ENCODE data around the gene CHST15.

Gene CHST15

GRCh38 chr10:124092860-124093773 lies at the start of gene CHST15:
Gene CHST15 (minus strand): TSS chr10:124093598. CDS start chr10:124046212, 47,386 bp downstream.
- DNase-seq (ENCODE audit: low read depth in 1 of 2, low spot score in 1 of 2) = no peak

DNA sequence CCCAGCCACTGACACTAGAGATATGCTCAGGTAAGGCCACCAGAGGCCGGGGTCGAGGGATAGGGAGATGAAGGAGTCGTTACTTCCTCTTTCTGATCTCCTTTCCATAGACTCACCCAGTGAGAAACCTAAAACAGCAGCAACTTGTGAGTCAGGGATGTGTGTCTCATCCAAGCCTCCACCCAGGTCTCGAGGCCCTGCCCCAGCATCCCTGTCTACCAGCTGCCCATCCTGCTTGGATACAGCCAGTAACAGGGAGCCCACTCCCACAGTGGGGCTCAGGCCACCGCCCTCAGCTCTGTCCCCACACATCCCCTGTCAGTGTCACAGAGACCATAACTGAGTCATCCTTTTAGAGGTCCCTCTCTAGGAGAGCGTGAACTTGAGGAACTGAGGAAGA lies 49.6 kb upstream of the CHST15 start:
- DNase-seq (ENCODE audit: low read depth in 1 of 2, low spot score in 1 of 2) = no peak

- no peak for DNase-seq (ENCODE audit: low read depth in 1 of 2, low spot score in 1 of 2)
Observed at GRCh38 chr10:124142006-124142739, 48.8 kb upstream of the CHST15 start.

- DNase-seq (ENCODE audit: low read depth in 1 of 2, low spot score in 1 of 2) = no peak
Observed at GRCh38 chr10:124138883-124139348, 45.5 kb upstream of the CHST15 start.

DNA sequence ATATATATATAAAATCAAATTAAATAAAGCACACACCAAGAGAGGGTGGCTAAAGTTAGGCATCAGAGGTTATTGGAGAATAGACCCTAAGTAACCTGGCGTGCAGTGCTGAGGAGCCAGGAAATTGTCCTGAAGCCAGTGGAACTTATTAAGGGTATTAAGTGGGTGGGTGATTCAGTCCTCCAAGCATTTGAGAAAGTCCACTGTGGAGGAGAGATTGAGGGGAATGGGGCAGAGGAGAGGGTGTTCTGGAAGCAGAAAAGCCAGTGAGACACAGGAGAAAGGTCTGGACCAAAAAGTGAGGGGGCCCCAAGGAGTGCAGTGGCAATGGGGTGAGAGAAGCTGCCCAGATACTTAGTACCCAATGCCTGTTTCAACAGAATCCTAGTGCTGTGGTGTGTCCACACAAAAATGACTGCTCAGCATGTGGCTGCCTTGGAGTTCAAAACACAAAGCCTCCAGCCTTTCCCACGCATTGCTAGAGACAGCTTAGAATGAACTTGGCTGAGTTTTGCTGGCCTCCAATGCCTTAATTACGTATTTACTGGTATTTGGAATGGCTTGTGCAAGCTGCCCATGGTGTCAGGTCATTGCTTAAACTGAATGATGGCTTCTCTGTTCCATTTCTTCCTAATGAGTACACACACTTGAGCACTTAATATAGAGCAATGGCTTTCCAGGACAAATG lies 44.9 kb upstream of the CHST15 start:
- no peak for DNase-seq (ENCODE audit: low read depth in 1 of 2, low spot score in 1 of 2)

GRCh38 chr10:124134251-124134893 lies 41.0 kb upstream of the CHST15 start:
- no peak for DNase-seq (ENCODE audit: low read depth in 1 of 2, low spot score in 1 of 2)

GRCh38 chr10:124132876-124133275 lies 39.5 kb upstream of the CHST15 start:
- DNase-seq (ENCODE audit: low read depth in 1 of 2, low spot score in 1 of 2) = no peak

- DNase-seq (ENCODE audit: low read depth in 1 of 2, low spot score in 1 of 2) = no peak
Observed at GRCh38 chr10:124132306-124132705, 38.9 kb upstream of the CHST15 start.

DNA sequence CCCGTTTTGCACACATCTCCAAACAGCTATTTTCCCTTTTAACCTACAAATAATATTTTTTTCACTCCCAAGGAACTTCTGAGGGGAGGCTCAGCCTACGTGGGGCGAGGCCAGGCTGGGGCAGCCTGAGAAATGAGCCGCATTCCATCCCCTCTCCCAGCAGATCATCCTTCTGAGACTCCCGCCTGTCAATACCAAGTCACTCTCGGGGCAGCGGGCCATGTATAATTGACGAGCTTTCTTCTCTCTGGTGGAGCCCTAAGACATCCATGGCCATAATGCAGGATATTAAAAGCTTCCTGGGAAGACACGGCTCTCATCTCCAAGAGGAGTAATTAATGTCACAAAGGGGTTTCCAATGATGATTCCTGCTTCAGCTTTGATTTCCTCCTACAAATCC lies 37.8 kb upstream of the CHST15 start:
- DNase-seq (ENCODE audit: low read depth in 1 of 2, low spot score in 1 of 2) = no peak

DNA sequence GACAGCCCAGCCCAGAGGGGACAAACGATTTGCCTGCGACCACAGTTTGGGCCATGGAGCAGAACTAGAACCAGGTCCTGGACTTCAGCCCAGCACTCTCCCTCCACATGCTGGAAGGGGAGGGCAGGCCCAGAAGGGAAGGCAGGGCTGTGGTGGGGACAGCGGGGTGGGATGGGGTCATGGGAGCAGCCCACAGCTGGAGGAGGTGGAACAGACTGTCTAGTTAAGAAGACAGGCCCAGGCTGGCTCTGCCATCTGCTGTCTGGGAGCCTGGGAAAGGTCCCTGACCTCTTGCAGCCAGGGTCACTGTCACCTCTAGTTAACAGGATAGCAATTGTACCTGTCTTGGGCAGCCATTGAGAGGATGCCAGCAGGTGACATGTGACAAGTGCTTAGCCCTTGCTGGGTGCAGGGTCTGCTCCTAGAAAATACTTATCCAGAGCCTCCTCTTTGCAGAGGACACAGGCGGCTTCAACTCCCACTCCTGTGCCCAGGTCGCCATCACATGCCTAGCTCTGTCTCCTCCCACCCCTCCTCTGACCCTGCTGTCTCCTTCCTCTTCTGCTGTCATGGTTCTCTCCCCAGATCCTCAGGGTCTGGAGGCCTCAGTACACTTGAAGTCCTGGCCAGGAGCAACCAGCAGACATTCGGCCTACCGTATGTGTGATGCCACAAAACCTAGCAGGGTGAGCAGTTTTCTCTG lies 37.0 kb upstream of the CHST15 start:
- no peak for DNase-seq (ENCODE audit: low read depth in 1 of 2, low spot score in 1 of 2)

GRCh38 chr10:124129471-124129870 lies 36.1 kb upstream of the CHST15 start:
- DNase-seq (ENCODE audit: low read depth in 1 of 2, low spot score in 1 of 2) = no peak

- no peak for DNase-seq (ENCODE audit: low read depth in 1 of 2, low spot score in 1 of 2)
Observed at GRCh38 chr10:124128811-124129145, 35.4 kb upstream of the CHST15 start.

DNA sequence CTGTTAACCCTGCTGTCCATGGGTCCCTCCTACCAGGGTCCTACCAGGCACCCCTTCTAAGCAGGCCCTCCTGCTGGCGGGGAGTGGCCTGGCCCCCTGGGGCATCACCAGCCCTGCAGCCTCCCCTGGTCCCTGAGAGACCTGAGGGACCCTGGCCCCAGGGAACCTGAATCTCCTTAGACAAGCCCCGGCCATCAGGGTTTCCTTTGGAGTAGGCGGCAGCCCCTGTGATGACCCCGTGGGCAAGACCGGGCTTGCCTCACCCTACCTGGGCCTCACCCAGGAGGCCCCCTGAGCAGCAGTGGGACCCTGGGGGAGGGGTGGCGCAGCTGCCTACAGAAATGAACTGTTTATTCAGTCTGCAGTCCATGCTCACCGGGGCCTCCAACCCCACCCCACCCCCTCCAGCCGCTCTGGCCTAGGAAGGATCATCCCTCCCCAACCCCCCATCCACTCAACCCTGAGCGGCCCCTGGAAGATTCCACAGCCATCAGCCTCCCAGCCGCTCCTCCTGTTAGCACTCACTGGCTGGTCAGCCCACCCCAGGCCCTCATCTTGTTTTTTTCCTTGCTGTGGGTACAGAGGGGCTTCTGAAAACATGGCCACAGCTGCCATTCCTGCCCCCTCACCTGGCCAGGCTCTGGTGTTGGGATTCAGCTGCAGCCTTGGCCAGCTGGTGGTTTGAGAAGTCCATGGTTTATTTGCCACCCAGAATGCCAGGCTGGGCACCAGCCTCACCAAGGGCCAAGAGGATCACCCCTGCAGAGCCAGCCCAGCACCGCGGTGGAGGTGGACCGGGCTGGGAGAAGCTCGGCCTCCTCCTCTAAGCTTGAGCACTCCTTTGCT lies 34.8 kb upstream of the CHST15 start:
- no peak for DNase-seq (ENCODE audit: low read depth in 1 of 2, low spot score in 1 of 2)

DNA sequence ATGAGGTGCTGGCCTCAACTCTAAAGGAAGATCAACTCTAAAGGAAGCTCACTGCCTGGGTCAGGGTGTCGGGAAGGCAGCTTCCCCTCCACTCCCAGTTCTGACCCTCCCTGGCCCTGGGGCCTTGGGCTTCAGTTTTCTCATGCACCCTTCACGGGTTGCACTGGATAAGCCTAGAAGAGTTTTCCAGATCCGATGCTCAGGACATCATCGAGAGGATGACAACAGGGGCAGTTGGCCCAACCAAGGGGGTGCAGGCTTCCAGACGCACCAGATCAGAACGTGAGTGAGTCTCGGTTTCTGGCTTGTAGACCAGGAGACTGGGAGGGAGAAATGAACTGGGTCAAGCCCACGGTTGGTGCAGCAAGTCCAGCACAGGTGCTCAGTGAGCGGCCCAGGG lies 34.2 kb upstream of the CHST15 start:
- no peak for DNase-seq (ENCODE audit: low read depth in 1 of 2, low spot score in 1 of 2)

GRCh38 chr10:124126983-124127385 lies 33.6 kb upstream of the CHST15 start:
- no peak for DNase-seq (ENCODE audit: low read depth in 1 of 2, low spot score in 1 of 2)

DNA sequence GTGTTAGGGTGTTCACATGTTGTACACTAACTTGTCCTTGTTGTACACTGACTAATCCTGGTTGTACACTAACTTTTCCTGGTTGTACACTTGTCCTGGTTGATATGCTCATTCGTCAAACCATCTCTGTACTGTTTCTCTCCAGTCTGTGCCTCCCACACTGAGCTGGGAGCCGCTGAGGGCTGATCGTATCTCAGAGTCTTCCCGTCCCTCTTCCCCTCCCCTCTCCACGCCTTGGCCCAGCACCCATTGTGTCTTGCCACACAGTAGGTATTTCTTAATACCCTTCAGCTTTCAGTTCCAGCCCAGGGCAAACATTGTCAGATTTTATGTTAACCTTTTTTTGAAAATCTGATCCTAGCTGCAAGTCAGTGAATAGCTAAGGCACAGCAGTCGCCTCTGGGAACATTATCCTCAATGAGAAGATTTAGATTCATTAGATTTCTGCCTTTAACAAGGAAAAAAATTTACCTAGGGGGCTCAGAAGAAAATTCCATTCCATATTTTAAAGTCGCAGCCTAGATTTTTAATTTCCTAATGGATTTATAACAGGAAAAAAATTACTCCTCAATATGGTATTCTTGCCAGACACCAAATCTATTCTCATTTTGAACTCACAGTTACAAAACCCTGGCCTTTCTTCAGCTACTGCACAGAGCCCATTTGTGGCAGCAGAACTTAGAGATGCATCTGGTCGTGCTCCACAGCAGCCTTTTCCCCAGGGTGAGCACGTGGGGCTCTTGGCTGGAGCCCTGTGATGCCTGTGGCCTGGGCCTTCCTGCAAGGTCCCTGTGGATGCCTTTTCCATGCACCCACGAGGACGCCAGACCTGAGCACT lies 33.0 kb upstream of the CHST15 start:
- DNase-seq (ENCODE audit: low read depth in 1 of 2, low spot score in 1 of 2) = no peak

- no peak for DNase-seq (ENCODE audit: low read depth in 1 of 2, low spot score in 1 of 2)
Observed at GRCh38 chr10:124125305-124126116, 32.1 kb upstream of the CHST15 start.

GRCh38 chr10:124124769-124125161 lies 31.4 kb upstream of the CHST15 start:
- no peak for DNase-seq (ENCODE audit: low read depth in 1 of 2, low spot score in 1 of 2)

Measured in activated T-helper 1 cell treated with anti-CD3 and anti-CD28 coated beads, Interleukin-2, amount 50 U/mL, for 16 hours (primary cell).